Measurements from ENCODE around the gene KAT2A. TPM values are rescaled to one million over a fixed set of nuclear protein-coding genes. Genes with fewer than 3 reads are reported as not detected.

KAT2A gene
- total RNA-seq, 1 experiment from 2014 or later: 41.2 TPM

DNA sequence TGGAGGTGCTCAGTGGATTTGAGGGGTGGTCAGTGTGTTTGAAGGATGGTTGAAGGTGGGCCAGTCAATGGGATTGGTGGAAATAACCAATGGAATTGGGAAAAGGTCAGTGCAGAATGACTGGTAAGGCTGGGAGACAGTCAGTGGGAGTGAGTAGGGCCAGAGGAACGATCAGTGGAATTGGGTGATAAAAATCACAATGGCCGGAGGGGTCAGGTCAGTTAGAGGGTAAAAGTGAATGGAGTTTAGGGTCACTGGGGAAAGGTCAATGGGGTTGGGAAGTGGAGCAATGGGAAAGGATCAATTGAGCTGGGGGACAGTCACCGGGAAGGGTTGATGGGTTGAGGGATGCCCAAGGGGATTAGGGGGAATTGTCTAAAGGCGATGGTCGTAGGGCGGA is 44.6 kb upstream of the KAT2A start:
- Histone ChIP-seq H3K9ac (ENCODE audit: low read length) (no peak overlapping the region), H3K4me3 (replicated peaks in 1 of 2; ENCODE audit: low read depth in 1 of 2, low read length in 2 of 2) (no peak overlapping the region), H3K9me2 (ENCODE audit: insufficient read depth) (no peaks in the 10 kb centered on the region), H4K20me1 (ENCODE audit: insufficient read depth) (no peaks in the 10 kb centered on the region), H2AFZ (ENCODE audit: low read depth, low read length, poor library complexity, severe bottlenecking) (no peak overlapping the region), H3K9me3 (ENCODE audit: control insufficient read depth in 1 of 2, insufficient read depth in 1 of 2, low read depth in 1 of 2, low read length in 2 of 2) (no peaks in the 10 kb centered on the region), H3K4me1 (ENCODE audit: control insufficient read depth in 1 of 2, insufficient read depth in 2 of 2, low read length in 2 of 2) (no peaks in the 10 kb centered on the region), H3K36me3 (ENCODE audit: control insufficient read depth in 1 of 2, insufficient read depth in 2 of 2, low read length in 2 of 2) (no peaks in the 10 kb centered on the region), H3K27me3 (ENCODE audit: insufficient read depth, low read length) (no peaks in the 10 kb centered on the region), H3K79me2 (ENCODE audit: insufficient read depth, low read length) (no peaks in the 10 kb centered on the region), H3K4me2 (ENCODE audit: low read length) (no peak overlapping the region), H3K27ac (ENCODE audit: low read depth, low read length) (no peak overlapping the region)
- TF ChIP-seq ZFX (IDR thresholded peaks at IDR 0.05) (no peak), RAD21 (IDR thresholded peaks at IDR 0.05; ENCODE audit: low read depth) (no peak)
- ChIA-PET POLR2A (no interaction called here), RAD21 (ENCODE audit: low non-redundant PET in 1 of 2, low total read pairs in 2 of 2, uncharacterized antibody in 2 of 2, unreplicated experiment in 2 of 2) (no interaction called here), CTCF (no interaction called here)
- intact Hi-C loops (cut with micrococcal nuclease): no loop called here
- BruUV-seq (replicated peaks): no TSS peak
- DNase-seq (ENCODE audit: low read depth, low spot score): no peak
- no peak for ATAC-seq

DNA sequence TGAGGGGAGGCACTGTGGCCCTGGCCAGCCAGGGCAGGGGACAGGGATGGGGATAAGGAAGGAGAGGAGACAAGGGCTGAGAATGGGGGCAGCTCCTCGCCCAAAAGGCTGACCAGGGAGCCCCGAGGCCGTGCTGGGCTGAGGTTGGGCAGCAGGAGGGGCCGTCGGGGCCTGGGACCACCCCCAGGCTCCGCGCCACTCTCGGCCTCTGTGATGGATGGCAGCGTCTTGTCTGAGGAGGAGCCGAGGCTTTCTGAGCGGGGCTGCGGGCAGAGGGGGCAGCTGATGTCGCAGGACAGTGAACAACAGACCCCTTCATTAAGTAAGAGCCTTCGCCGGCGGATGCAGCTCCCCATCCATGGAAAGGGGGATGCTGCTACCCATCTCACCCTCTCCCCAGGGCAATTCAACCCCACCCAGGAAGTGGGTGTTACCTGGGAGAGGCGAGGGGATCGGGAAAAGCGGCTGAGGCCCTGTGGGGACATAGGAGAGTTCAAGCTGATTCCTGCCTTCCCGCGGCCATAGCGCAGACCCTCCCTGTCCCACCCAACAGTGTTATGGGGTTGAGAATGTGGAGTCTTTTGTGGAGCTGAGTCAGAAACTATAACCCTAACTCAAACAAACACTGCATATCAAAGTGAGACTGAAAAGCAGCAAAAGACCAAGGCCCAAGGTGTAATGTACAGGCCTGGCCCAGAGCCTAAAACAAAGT is 42.7 kb upstream of the KAT2A start:
- no peak for DNase-seq (ENCODE audit: low read depth, low spot score)
- no peak overlapping the region for H2AFZ ChIP-seq (ENCODE audit: low read depth, low read length, poor library complexity, severe bottlenecking)
- intact Hi-C loops (cut with micrococcal nuclease): no loop called here
- no peak overlapping the region for H3K9ac ChIP-seq (ENCODE audit: low read length)
- H4K20me1 ChIP-seq (ENCODE audit: insufficient read depth): no peaks in the 10 kb centered on the region
- no peak overlapping the region for H3K4me3 ChIP-seq (replicated peaks in 1 of 2; ENCODE audit: low read depth in 1 of 2, low read length in 2 of 2)
- H3K27me3 ChIP-seq (ENCODE audit: insufficient read depth, low read length): no peaks in the 10 kb centered on the region
- BruUV-seq (replicated peaks): no TSS peak
- ChIA-PET POLR2A (no interaction called here), CTCF (interaction anchor here (0.9 kb wide), 1 partner anchor 20 kb away, joined by 4 read pairs; no protein-coding TSS in a partner anchor), RAD21 (ENCODE audit: low non-redundant PET in 1 of 2, low total read pairs in 2 of 2, uncharacterized antibody in 2 of 2, unreplicated experiment in 2 of 2) (no interaction called here)
- H3K4me1 ChIP-seq (ENCODE audit: control insufficient read depth in 1 of 2, insufficient read depth in 2 of 2, low read length in 2 of 2): no peaks in the 10 kb centered on the region
- H3K4me2 ChIP-seq (ENCODE audit: low read length): no peak overlapping the region
- no peaks in the 10 kb centered on the region for H3K79me2 ChIP-seq (ENCODE audit: insufficient read depth, low read length)
- ATAC-seq: no peak
- H3K9me3 ChIP-seq (ENCODE audit: control insufficient read depth in 1 of 2, insufficient read depth in 1 of 2, low read depth in 1 of 2, low read length in 2 of 2): no peaks in the 10 kb centered on the region
- TF ChIP-seq, protein P1, sequence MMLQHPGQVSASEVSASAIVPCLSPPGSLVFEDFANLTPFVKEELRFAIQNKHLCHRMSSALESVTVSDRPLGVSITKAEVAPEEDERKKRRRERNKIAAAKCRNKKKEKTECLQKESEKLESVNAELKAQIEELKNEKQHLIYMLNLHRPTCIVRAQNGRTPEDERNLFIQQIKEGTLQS (IDR thresholded peaks at IDR 0.05): no peak
- TF ChIP-seq ZNF274 (IDR thresholded peaks at IDR 0.05; ENCODE audit: low read depth, low read length) (no peak), FOSL1 (IDR thresholded peaks at IDR 0.05; ENCODE audit: low read depth) (no peak), CEBPB (IDR thresholded peaks at IDR 0.05; ENCODE audit: low read depth) (no peak), POLR2A (IDR thresholded peaks at IDR 0.05; ENCODE audit: borderline replicate concordance, extremely low read depth, insufficient read depth, insufficient read length) (no peak)
- TF ChIP-seq, protein P2, sequence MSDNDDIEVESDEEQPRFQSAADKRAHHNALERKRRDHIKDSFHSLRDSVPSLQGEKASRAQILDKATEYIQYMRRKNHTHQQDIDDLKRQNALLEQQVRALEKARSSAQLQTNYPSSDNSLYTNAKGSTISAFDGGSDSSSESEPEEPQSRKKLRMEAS (IDR thresholded peaks at IDR 0.05): no peak
- no peak overlapping the region for H3K27ac ChIP-seq (ENCODE audit: low read depth, low read length)
- H3K9me2 ChIP-seq (ENCODE audit: insufficient read depth): no peaks in the 10 kb centered on the region
- H3K36me3 ChIP-seq (ENCODE audit: control insufficient read depth in 1 of 2, insufficient read depth in 2 of 2, low read length in 2 of 2): no peaks in the 10 kb centered on the region
